Common myeloid progenitor, CD34-positive (primary cell): ENCODE data around the gene ING5.

ENCODE experiments used
- CTCF ChIA-PET: fragments of 350-600 bp; sonication (Branson Sonifier 250); formaldehyde crosslinking; loops from one replicate; lab custom pipeline; 2021; ENCODE audit warnings: antibody characterized with exemption; lab: Charles Lee
- POLR2A ChIA-PET: fragments of 350-600 bp; sonication (Branson Sonifier 250); formaldehyde crosslinking; loops from one replicate; lab custom pipeline; 2021; ENCODE audit warnings: antibody characterized with exemption; lab: Charles Lee
- DNase-seq, 3 donors: peaks; one replicate each; pipeline versions ENCODE4 v3.0.0 to v3.0.0-alpha.2; 2013
- H3K27ac ChIP-seq, 2 experiments: 1 replicate in 1 of 2; 2 replicates in 1 of 2; pipeline ENCODE4 v1.7.0; 2013; ENCODE audit warnings: inconsistent platforms in 2 of 2, low read length in 2 of 2, mild to moderate bottlenecking in 2 of 2, low read depth in 1 of 2, moderate library complexity in 1 of 2; ENCODE audit not compliant: severe bottlenecking in 2 of 2, insufficient read depth in 1 of 2, poor library complexity in 1 of 2
- H3K27me3 ChIP-seq, 5 experiments: replicated peaks in 2 of 5; 1 replicate in 3 of 5; 2 replicates in 2 of 5; pipeline versions ENCODE4 v1.6.1 to v1.7.0; 2013; ENCODE audit warnings: low read length in 4 of 5, mild to moderate bottlenecking in 2 of 5, moderate library complexity in 2 of 5, inconsistent platforms in 1 of 5; ENCODE audit not compliant: insufficient read depth in 5 of 5, control insufficient read depth in 4 of 5
- H3K36me3 ChIP-seq, 4 experiments: 1 replicate in 2 of 4; 2 replicates in 2 of 4; pipeline versions ENCODE4 v1.6.1 to v1.7.0; 2013; ENCODE audit warnings: low read length in 3 of 4, control low read depth in 1 of 4, mild to moderate bottlenecking in 1 of 4; ENCODE audit not compliant: control insufficient read depth in 4 of 4, insufficient read depth in 4 of 4
- H3K4me1 ChIP-seq, 4 experiments: 1 replicate in 3 of 4; 2 replicates in 1 of 4; pipeline versions ENCODE4 v1.6.1 to v1.7.1; 2013; ENCODE audit warnings: low read length in 3 of 4, mild to moderate bottlenecking in 3 of 4, control low read depth in 1 of 4, inconsistent platforms in 1 of 4, moderate library complexity in 1 of 4; ENCODE audit not compliant: control insufficient read depth in 4 of 4, insufficient read depth in 4 of 4; ENCODE audit errors: control extremely low read depth in 1 of 4
- H3K4me3 ChIP-seq, 7 experiments: 1 replicate in 4 of 7; 2 replicates in 3 of 7; pipeline versions ENCODE4 v1.5.1 to v1.7.0; 2013; ENCODE audit warnings: mild to moderate bottlenecking in 7 of 7, low read length in 6 of 7, moderate library complexity in 6 of 7, inconsistent platforms in 2 of 7, low read depth in 2 of 7, control low read depth in 1 of 7; ENCODE audit not compliant: insufficient read depth in 4 of 7, control insufficient read depth in 1 of 7; ENCODE audit errors: extremely low read depth in 1 of 7
- H3K9me3 ChIP-seq, 5 experiments: 1 replicate in 4 of 5; 2 replicates in 1 of 5; pipeline versions ENCODE4 v1.6.1 to v1.7.1; 2013; ENCODE audit warnings: low read length in 4 of 5, mild to moderate bottlenecking in 2 of 5, inconsistent platforms in 1 of 5, low read depth in 1 of 5, moderate library complexity in 1 of 5; ENCODE audit not compliant: control insufficient read depth in 4 of 5, insufficient read depth in 2 of 5; ENCODE audit errors: control extremely low read depth in 1 of 5
- WGBS: methylation state at CpG from one replicate; pipeline ENCODE4 v1.1.5; 2013; ENCODE audit not compliant: insufficient coverage; 5-methylcytosine and 5-hydroxymethylcytosine counted together

Gene ING5

DNA sequence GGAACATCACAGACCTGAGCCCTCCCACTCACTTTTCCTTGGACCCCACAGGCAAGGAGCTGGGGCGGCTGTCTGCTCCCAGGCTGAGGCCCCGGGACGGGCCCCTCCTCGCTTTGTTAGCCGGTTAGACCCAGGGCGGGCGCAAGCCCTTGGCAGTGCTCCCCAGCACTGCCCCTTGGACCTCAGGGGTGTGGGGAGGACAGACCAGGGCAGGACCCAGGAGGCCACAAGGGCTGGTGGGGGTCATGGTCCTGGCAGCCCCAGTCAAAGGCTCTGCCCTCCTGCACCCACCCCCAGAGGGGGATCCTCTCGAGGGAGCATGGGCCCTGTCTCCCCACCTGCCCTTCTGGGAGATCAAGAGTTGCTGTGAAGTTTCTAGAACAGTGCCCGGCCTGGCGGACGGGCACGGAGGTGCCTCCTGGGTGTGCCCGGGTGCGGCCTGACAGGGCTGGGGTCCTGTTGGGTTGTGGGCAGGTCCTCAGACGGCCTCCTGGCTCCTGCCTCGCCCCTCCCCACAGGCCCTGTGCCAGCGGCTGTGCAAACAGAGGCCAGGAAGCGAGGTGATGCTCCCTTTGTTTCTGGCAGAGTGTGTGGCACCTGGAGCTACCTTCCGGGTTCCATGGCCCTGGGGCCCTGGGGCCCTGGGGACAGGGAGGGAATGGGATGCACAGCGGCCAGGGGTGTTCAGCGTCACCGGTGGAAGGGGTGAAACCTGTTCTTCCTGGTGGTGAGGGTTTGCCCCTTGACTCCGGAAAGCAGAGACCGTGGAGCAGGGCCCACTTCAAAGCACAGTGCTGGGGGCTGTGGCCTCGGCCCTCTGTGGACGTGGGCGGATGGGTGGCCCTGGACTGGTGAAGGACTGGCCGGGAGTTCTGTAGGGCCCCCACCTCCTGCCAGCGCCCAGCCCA, 71.9 kb downstream of the ING5 start:
- WGBS: 90% methylated on average over 20 of the region's 29 CpGs
- POLR2A ChIA-PET: no interaction called here

DNA sequence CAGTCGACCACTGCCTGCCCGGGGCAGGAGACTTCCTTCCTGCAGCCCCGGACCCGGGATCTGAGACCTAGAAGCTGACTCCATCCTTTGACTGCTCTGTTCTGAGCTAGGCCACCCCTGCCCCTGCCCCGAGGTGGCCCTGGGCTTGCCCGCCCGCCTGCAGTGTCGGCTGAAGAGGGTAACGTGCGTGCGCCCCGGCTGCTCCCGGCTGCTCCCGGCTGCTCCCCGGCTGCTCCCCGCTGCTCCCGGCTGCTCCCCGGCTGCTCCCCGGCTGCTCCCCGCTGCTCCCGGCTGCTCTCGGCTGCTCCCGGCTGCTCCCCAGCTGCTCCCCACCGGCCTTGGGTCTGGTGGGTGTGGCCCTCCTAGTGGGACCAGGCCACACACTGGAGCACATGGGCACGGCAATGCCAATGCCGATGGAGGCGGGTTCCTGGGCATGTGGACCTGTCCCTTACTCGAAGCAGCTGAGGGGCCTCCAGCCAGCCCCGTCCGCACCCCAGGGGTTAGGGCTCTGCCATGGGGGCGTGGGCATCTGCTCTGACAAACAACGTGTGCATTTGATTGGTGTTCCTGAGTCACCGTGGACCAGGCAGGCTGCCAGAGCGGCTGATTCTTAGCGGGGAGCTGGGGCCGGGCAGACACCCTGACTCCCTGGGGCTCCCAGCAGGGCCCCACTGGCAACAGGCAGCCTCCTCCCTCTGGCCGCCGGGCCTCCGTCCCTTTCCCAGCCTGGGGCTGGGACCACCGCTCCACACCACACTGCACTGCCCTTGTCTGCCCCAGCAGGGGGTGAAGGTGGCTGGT, 72.8 kb downstream of the ING5 start:
- 58% methylated on average over 28 of the region's 40 CpGs for WGBS
- DNase-seq: peak; percentile 41 to 72 (median 60)
- Histone ChIP-seq H3K27me3 (peaks cover 0 to 2% (median 0%) of the 10 kb centered on the region in 5 experiments), H3K9me3 (no peaks in the 10 kb centered on the region), H3K27ac (no peak overlapping the region), H3K4me1 (peaks cover 0 to 25% (median 9%) of the 10 kb centered on the region in 4 experiments), H3K4me3 (no peak overlapping the region), H3K36me3 (no peaks in the 10 kb centered on the region)
- ChIA-PET POLR2A (no interaction called here), CTCF (interaction anchor here (1.0 to 1.9 kb wide), 4 partner anchors 11 to 104 kb away, joined by 3 to 6 read pairs (median 4); no protein-coding TSS in a partner anchor)

More for the DNA sequence above, 71.9 kb downstream of the ING5 start:
- no peak overlapping the region for H3K4me3 ChIP-seq
- peaks cover 0 to 2% (median 0%) of the 10 kb centered on the region in 5 experiments for H3K27me3 ChIP-seq
- DNase-seq: no peak
- no peaks in the 10 kb centered on the region for H3K9me3 ChIP-seq
- no peaks in the 10 kb centered on the region for H3K36me3 ChIP-seq
- H3K4me1 ChIP-seq: peaks cover 0 to 25% (median 9%) of the 10 kb centered on the region in 4 experiments
- CTCF ChIA-PET: interaction anchor here (1.0 to 1.6 kb wide), 3 partner anchors 14 to 75 kb away, joined by 3 to 6 read pairs (median 3); no protein-coding TSS in a partner anchor
- no peak overlapping the region for H3K27ac ChIP-seq

GRCh38 chr2:241775223-241776177, 73.7 kb downstream of the ING5 start:
- no peak overlapping the region for H3K27ac ChIP-seq
- DNase-seq: no peak
- H3K36me3 ChIP-seq: no peaks in the 10 kb centered on the region
- ChIA-PET POLR2A (no interaction called here), CTCF (interaction anchor here (1.2 to 1.9 kb wide), 3 partner anchors 10 to 103 kb away, joined by 4 to 6 read pairs (median 5); no protein-coding TSS in a partner anchor)
- H3K4me3 ChIP-seq: no peak overlapping the region
- peaks cover 0 to 2% (median 0%) of the 10 kb centered on the region in 5 experiments for H3K27me3 ChIP-seq
- WGBS: 93% methylated on average over 28 of the region's 34 CpGs
- H3K9me3 ChIP-seq: no peaks in the 10 kb centered on the region
- H3K4me1 ChIP-seq: peaks cover 0 to 25% (median 9%) of the 10 kb centered on the region in 4 experiments

DNA sequence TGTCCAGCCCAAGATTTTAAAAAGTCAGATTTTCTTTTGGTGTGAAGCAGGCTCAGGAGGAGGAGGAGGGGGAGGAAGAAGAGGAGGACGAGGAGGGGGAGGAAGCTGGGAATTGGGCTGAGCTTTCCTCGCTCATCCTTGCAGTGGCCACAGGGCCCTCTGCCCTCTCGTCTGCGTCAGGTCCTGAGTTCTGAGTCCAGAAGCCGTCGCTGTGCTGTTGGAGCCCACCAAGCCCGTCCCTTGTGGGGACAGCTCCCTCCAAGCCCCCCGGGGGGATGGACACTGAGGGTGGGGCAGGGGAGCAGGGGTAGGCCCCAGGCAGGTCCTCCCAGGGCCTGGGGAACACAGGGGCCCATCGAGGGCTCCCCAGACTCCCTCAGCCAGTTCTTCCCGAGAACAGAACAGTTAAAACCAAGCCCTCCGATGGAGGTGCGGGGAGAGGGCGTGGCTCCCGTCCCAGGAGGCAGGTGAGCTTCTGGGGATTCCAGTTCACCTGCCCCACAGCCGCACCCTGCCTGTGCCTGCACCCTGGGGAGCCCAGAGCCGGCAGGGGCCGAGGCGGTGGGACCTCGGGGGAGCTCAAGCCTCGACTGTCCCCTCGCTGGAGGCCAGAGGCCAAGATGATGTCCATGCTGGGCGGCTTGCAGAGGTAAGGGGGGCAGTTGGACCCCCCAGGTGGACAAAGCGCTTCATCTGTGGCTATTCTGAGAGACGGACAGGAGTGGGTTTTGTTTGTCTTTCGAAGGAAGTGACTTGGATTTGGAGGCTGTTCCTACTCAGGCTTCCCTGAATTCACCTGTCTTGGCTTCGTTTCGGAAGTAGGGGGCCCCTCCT, 74.7 kb downstream of the ING5 start, which contains the start of gene GAL3ST2:
Gene GAL3ST2, plus strand, starts transcription at position 487 of the 834 bp plus-strand sequence. Its CDS starts 134 bp downstream, at position 621.
- CTCF ChIA-PET: interaction anchor here (1.9 kb wide), 1 partner anchor 9 kb away, joined by 5 read pairs; no protein-coding TSS in a partner anchor

GRCh38 chr2:241777170-241777685, 75.4 kb downstream of the ING5 start:
- WGBS: 96% methylated on average over 11 of the region's 22 CpGs

More for the DNA sequence above, 74.7 kb downstream of the ING5 start, which contains the start of gene GAL3ST2:
- Histone ChIP-seq H3K4me3 (no peak within 1 kb of the TSS), H3K4me1 (peaks cover 0 to 19% (median 9%) of the 10 kb centered on the region in 4 experiments), H3K9me3 (peaks cover 0 to 5% (median 0%) of the 10 kb centered on the region in 5 experiments), H3K27ac (no peak within 1 kb of the TSS), H3K27me3 (peaks cover 0 to 2% (median 0%) of the 10 kb centered on the region in 5 experiments), H3K36me3 (no peaks in the 10 kb centered on the region)
- WGBS: 94% methylated on average over 17 of the region's 27 CpGs
- DNase-seq: no peak
- POLR2A ChIA-PET: no interaction called here

More at GRCh38 chr2:241777170-241777685, 75.4 kb downstream of the ING5 start:
- Histone ChIP-seq H3K4me1 (peaks cover 0 to 13% (median 8%) of the 10 kb centered on the region in 4 experiments), H3K9me3 (peaks cover 0 to 5% (median 0%) of the 10 kb centered on the region in 5 experiments), H3K27ac (no peak overlapping the region), H3K36me3 (no peaks in the 10 kb centered on the region), H3K4me3 (no peak overlapping the region), H3K27me3 (peaks cover 0 to 2% (median 0%) of the 10 kb centered on the region in 5 experiments)
- POLR2A ChIA-PET: no interaction called here
- no peak for DNase-seq
- CTCF ChIA-PET: no interaction called here
